OCI-LY3 (cell line): ENCODE measurements around the gene EXOSC10.

Experiments
- CTCF ChIP-seq: fragments of 200-600, 300-600 bp; sonication (generic); IDR thresholded peaks from 2 replicates; pipeline ENCODE4 v1.5.1; 2014; ENCODE audit warnings: antibody characterized with exemption, low read length, low read depth
- EZH2phosphoT487 ChIP-seq: fragments of 200-600 bp; shearing (Covaris generic); IDR thresholded peaks from 2 replicates; pipeline ENCODE4 v1.6.1; 2018; ENCODE audit warnings: antibody characterized with exemption, mixed run types, low read depth

GRCh38 chr1:11101347-11101746, 1.7 kb upstream of the EXOSC10 start:
- no peak for TF ChIP-seq CTCF
- TF ChIP-seq EZH2phosphoT487, result no peak
